DMS153 (cell line): ENCODE measurements around the gene MAP3K10.

Experiments
- DNase-seq: peaks from one replicate; lab custom pipeline; 2025; lab: John Stamatoyannopoulos, UW

Gene MAP3K10

GRCh38 chr19:40249781-40250180 lies 58.6 kb downstream of the MAP3K10 start:
- DNase-seq, result no peak

DNA sequence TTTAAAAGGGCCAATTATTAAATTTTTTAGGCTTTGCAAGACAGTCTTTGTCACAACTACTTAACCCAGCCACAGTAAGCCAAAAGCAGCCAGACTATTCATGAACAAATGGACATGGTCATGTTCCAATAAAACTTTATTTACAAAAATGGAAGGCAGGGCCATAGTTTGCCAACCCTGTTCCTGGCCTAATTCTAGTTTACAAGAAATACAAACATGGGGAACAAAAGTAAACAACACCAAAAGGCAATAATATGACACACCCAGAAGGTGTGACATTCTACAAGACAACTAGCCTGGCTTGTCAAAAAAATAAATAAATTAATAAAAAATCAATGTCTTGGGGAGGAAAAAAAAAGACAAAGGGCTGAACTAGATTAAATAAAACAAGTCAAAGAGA lies 60.0 kb downstream of the MAP3K10 start:
- no peak for DNase-seq

GRCh38 chr19:40251991-40252390 lies 60.8 kb downstream of the MAP3K10 start:
- DNase-seq, result no peak

GRCh38 chr19:40252395-40252794 lies 61.2 kb downstream of the MAP3K10 start:
- no peak for DNase-seq

GRCh38 chr19:40253611-40254092 lies 62.4 kb downstream of the MAP3K10 start:
- peak; percentile 16 for DNase-seq

DNA sequence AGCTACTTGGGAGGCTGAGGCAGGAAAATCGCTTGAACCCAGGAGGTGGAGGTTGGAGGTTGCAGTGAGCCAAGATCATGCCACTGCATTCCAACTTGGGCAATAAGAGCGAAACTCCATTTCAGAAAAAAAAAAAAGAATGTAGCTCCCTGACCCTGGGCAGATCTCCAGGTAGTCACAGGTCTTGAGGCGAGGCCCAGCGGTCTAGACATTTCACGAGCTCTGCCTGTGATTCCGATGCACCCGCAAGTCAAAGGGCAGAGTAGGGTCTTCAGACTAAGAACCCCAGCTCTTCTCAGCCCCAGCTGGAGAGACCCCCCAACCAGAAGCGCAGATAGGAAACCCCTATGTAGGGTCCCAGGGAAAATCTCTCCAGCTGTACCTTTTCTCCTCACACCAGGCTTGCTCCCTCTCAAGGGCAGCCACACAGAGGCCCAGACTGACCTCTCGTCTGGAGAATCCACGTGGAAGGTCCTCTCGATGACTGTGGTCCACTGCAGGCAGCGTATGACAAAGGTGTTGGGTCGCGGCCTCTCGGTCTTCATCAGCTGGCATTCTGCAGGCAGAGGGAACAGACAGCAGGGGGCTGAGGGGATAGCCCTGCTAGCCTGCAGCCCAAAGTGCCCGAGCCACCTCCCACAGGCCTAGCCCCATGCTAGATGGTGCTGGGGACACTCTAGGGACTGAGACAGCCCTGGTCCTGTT lies 63.6 kb downstream of the MAP3K10 start:
- no peak for DNase-seq

- no peak for DNase-seq
These were observed 64.5 kb downstream of the MAP3K10 start for GRCh38 chr19:40255619-40256166.

- no peak for DNase-seq
These were observed 65.3 kb downstream of the MAP3K10 start for GRCh38 chr19:40256512-40256911.

DNA sequence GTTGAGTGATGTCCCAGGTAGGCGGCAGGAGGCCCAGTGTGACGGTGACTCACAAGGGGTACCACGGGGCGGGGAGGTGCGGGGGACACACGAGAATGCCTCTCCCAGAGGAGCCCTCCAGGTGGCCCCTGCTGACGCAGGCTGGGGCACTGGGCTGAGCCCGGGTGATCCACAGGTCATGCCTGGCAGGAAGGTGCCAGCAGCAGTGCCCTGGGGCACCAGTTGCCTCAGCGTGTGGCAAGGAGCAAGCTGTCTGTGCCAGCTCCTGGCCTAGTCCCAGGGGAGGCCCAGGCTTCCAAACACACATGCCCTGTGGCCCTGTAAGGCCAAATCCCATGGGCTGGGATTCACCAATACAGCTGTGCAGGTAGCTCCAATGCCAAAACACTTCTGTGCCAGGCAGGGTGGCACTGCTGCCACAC lies 65.9 kb downstream of the MAP3K10 start:
- no peak for DNase-seq

GRCh38 chr19:40261631-40262030 lies 70.4 kb downstream of the MAP3K10 start:
- DNase-seq, result no peak

- no peak for DNase-seq
These were observed 71.2 kb downstream of the MAP3K10 start for GRCh38 chr19:40262422-40262821.

DNA sequence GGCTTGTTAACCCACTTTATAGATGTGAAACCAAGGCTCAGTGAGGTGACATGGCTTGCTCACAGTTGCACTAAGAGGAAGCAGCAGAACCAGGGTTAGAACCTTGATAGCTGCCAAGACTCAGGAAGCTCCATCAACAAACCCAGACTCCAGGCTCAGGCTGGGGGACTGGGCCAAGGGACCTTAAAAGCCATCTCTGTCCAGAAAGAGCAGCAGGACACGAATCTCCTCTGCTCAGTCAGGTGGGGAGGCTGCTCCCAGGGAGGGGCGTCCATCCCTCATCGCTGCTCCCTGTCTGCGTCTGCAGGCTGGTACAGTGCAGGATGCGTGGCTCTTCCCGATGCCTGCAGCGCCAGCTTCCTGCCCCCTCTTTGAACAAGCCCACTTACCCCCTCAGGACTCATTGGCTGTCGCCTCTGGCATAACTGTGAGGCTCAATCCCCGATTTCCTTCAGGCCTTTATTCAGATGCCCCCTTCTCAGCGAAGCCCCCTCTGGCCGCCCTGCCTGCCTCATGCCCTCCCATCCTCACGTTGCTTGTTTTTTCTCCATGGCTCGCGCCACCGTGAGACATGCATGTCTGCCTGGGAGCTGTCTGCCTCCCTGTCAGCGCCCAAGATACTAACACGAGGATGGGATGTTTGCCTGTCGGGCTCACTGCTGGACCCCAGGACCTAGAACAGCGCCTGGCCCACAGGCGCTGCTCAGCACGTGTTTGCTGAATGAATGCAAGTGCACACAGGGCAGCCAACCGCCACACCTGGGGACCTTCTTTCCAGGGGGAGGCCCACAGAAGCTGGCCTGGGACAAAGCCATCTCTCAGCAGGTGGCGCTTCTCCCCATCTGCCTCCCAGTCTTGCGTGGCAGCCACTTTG lies 72.5 kb downstream of the MAP3K10 start:
- DNase-seq, result no peak

GRCh38 chr19:40264314-40265054 lies 73.3 kb downstream of the MAP3K10 start:
- DNase-seq, result no peak
